ENCODE measurements around the gene GADD45B. TPM values are rescaled to one million over a fixed set of nuclear protein-coding genes. Genes with fewer than 3 reads are reported as not detected.
"Not testable (repeated sequence)": the region's sequence is repeated elsewhere in the genome, so short reads cannot be mapped to it uniquely, and the experiment has no call there.

GADD45B gene
- total RNA-seq, 1 experiment from 2014 or later: 37.9 TPM

DNA sequence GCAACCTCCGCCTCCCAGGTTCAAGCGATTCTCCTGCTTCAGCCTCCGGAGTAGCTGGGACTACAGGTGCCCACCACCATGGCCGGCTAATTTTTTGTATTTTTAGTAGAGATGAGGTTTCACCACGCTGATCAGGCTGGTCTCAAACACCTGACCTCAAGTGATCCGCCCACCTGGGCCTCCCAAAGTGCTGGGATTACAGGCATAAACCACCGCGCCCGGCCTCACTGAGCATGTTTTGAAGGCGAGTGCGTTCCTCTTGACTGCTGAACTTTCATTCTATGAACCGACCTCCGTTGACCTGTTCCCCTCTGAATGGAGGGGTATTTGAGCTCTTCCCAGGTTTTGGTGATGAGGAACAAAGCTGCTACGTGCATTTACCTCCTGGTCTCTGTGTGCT, 17.5 kb downstream of the GADD45B start:
- H2AFZ ChIP-seq (ENCODE audit: low read depth, low read length, poor library complexity, severe bottlenecking); RAD21 ChIA-PET (ENCODE audit: low non-redundant PET in 1 of 2, low total read pairs in 2 of 2, uncharacterized antibody in 2 of 2, unreplicated experiment in 2 of 2); H3K9me2 ChIP-seq (ENCODE audit: insufficient read depth); H3K27ac ChIP-seq (ENCODE audit: low read depth, low read length); H3K9me3 ChIP-seq (ENCODE audit: control insufficient read depth in 1 of 2, insufficient read depth in 1 of 2, low read depth in 1 of 2, low read length in 2 of 2); ATAC-seq; H3K9ac ChIP-seq (ENCODE audit: low read length); H3K27me3 ChIP-seq (ENCODE audit: insufficient read depth, low read length); H3K36me3 ChIP-seq (ENCODE audit: control insufficient read depth in 1 of 2, insufficient read depth in 2 of 2, low read length in 2 of 2); intact Hi-C loops (cut with micrococcal nuclease); H3K79me2 ChIP-seq (ENCODE audit: insufficient read depth, low read length); DNase-seq (ENCODE audit: low read depth, low spot score); BruUV-seq (replicated peaks); H4K20me1 ChIP-seq (ENCODE audit: insufficient read depth); H3K4me3 ChIP-seq (replicated peaks in 1 of 2; ENCODE audit: low read depth in 1 of 2, low read length in 2 of 2): not testable (repeated sequence)
- POLR2A ChIA-PET: interaction anchor here (1.3 to 4.9 kb wide), 2 partner anchors 17 kb away, joined by 9 to 46 read pairs; partner anchors contain the start of gene GADD45B
- CTCF ChIA-PET: interaction anchor here (0.8 to 2.6 kb wide), 2 partner anchors 18 to 86 kb away, joined by 3 to 7 read pairs; partner anchors contain the start of gene GADD45B
- H3K4me1 ChIP-seq (ENCODE audit: control insufficient read depth in 1 of 2, insufficient read depth in 2 of 2, low read length in 2 of 2): peaks cover 39 to 70% of the 10 kb centered on the region in 2 experiments
- H3K4me2 ChIP-seq (ENCODE audit: low read length): peak overlapping the region; percentile 99

- H3K79me2 ChIP-seq (ENCODE audit: insufficient read depth, low read length): no peaks in the 10 kb centered on the region
- peak overlapping the region; percentile 54 to 66 for H3K4me3 ChIP-seq (replicated peaks in 1 of 2; ENCODE audit: low read depth in 1 of 2, low read length in 2 of 2)
- no peaks in the 10 kb centered on the region for H4K20me1 ChIP-seq (ENCODE audit: insufficient read depth)
- no peaks in the 10 kb centered on the region for H3K36me3 ChIP-seq (ENCODE audit: control insufficient read depth in 1 of 2, insufficient read depth in 2 of 2, low read length in 2 of 2)
- H3K4me1 ChIP-seq (ENCODE audit: control insufficient read depth in 1 of 2, insufficient read depth in 2 of 2, low read length in 2 of 2): peaks cover 39 to 73% of the 10 kb centered on the region in 2 experiments
- ChIA-PET POLR2A (interaction anchor here (4.9 kb wide), 1 partner anchor 18 kb away, joined by 46 read pairs; the partner anchor contains the start of gene GADD45B), RAD21 (ENCODE audit: low non-redundant PET in 1 of 2, low total read pairs in 2 of 2, uncharacterized antibody in 2 of 2, unreplicated experiment in 2 of 2) (no interaction called here), CTCF (interaction anchor here (2.6 kb wide), 1 partner anchor 85 kb away, joined by 7 read pairs; no protein-coding TSS in a partner anchor)
- peak overlapping the region; percentile 69; the same call in 1 of the 2 replicates for H3K27ac ChIP-seq (ENCODE audit: low read depth, low read length)
- BruUV-seq (replicated peaks): no TSS peak
- intact Hi-C loops (cut with micrococcal nuclease): no loop called here
- no peaks in the 10 kb centered on the region for H3K9me2 ChIP-seq (ENCODE audit: insufficient read depth)
- TF ChIP-seq EGR1 (IDR thresholded peaks at IDR 0.05; ENCODE audit: low read depth) (no peak), SRF (IDR thresholded peaks at IDR 0.05; ENCODE audit: low read depth) (no peak), TCF7L2 (IDR thresholded peaks at IDR 0.05; ENCODE audit: borderline replicate concordance, extremely low read depth, insufficient read depth, insufficient read length) (no peak), FOSL1 (IDR thresholded peaks at IDR 0.05; ENCODE audit: low read depth) (no peak), RAD21 (IDR thresholded peaks at IDR 0.05; ENCODE audit: low read depth) (no peak), SP1 (IDR thresholded peaks at IDR 0.05; ENCODE audit: low read depth) (no peak), POLR2AphosphoS5 (IDR thresholded peaks at IDR 0.05; ENCODE audit: low read depth, low read length) (no peak), ZBTB33 (IDR thresholded peaks at IDR 0.05; ENCODE audit: extremely low read depth, insufficient replicate concordance, low read length) (no peak), ATF3 (IDR thresholded peaks at IDR 0.05) (no peak), MAX (IDR thresholded peaks at IDR 0.05) (no peak), ELF1 (IDR thresholded peaks at IDR 0.05; ENCODE audit: borderline replicate concordance, low read depth) (no peak)
- TF ChIP-seq, protein P1, sequence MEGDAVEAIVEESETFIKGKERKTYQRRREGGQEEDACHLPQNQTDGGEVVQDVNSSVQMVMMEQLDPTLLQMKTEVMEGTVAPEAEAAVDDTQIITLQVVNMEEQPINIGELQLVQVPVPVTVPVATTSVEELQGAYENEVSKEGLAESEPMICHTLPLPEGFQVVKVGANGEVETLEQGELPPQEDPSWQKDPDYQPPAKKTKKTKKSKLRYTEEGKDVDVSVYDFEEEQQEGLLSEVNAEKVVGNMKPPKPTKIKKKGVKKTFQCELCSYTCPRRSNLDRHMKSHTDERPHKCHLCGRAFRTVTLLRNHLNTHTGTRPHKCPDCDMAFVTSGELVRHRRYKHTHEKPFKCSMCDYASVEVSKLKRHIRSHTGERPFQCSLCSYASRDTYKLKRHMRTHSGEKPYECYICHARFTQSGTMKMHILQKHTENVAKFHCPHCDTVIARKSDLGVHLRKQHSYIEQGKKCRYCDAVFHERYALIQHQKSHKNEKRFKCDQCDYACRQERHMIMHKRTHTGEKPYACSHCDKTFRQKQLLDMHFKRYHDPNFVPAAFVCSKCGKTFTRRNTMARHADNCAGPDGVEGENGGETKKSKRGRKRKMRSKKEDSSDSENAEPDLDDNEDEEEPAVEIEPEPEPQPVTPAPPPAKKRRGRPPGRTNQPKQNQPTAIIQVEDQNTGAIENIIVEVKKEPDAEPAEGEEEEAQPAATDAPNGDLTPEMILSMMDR (IDR thresholded peaks at IDR 0.05 in 2 of 3, conservative IDR thresholded peaks at IDR 0.05 in 1 of 3; ENCODE audit: borderline replicate concordance in 1 of 3, insufficient read depth in 1 of 3, low read depth in 2 of 3, low read length in 2 of 3): no peak
- no peaks in the 10 kb centered on the region for H3K27me3 ChIP-seq (ENCODE audit: insufficient read depth, low read length)
- H3K4me2 ChIP-seq (ENCODE audit: low read length): peak overlapping the region; percentile 99
- DNase-seq (ENCODE audit: low read depth, low spot score) (no peak), ATAC-seq (no peak)
- no peak overlapping the region for H2AFZ ChIP-seq (ENCODE audit: low read depth, low read length, poor library complexity, severe bottlenecking)
- H3K9ac ChIP-seq (ENCODE audit: low read length): peak overlapping the region; percentile 71; the same call in 1 of the 2 replicates
- 0 out of 4 replicates have a peak, but pooled peaks cover 0 to 2% of the 10 kb centered on the region in 2 experiments for H3K9me3 ChIP-seq (ENCODE audit: control insufficient read depth in 1 of 2, insufficient read depth in 1 of 2, low read depth in 1 of 2, low read length in 2 of 2)
Observed at GRCh38 chr19:2494084-2494446, 18.1 kb downstream of the GADD45B start.

Measured in HCT116 (cell line).